A673 (cell line): ENCODE measurements around the gene TMEM108.

Experiments
- EZH2 ChIP-seq: fragments of 200-600 bp; sonication (generic); IDR thresholded peaks from 2 replicates; pipeline ENCODE4 v1.6.1; 2017; ENCODE audit warnings: borderline replicate concordance, low read depth, mild to moderate bottlenecking, mixed read lengths, antibody characterized with exemption, low read length; ENCODE audit not compliant: poor library complexity, severe bottlenecking
- TF ChIP-seq, protein P1 (sequence below): fragments of 300-800, 200-600 bp; sonication (generic); conservative IDR thresholded peaks from 2 replicates; pipeline ENCODE4 v1.5.1; 2017; ENCODE audit warnings: low read depth, mild to moderate bottlenecking, antibody characterized with exemption, low read length, moderate library complexity, mixed read lengths

DNA sequence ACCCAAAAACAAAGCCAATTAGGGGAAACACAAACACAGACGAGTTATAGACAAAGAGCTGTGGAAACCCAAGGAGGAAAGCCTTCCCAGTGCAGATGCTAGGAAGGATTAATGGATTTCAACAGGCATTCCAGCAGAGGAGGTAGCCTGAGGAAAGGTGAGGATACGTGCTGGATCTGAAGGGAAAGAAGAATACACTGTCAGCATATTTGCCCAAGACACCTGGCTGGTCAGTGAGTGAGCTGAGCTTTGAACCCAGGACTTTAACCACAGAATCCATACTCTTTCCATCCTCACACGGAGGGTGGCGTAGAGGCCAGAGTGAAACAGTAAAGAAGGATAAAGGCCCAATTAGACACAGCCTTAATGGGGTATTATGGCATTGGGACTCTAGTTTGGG, 352.5 kb downstream of the TMEM108 start:
- TF ChIP-seq, protein P1, sequence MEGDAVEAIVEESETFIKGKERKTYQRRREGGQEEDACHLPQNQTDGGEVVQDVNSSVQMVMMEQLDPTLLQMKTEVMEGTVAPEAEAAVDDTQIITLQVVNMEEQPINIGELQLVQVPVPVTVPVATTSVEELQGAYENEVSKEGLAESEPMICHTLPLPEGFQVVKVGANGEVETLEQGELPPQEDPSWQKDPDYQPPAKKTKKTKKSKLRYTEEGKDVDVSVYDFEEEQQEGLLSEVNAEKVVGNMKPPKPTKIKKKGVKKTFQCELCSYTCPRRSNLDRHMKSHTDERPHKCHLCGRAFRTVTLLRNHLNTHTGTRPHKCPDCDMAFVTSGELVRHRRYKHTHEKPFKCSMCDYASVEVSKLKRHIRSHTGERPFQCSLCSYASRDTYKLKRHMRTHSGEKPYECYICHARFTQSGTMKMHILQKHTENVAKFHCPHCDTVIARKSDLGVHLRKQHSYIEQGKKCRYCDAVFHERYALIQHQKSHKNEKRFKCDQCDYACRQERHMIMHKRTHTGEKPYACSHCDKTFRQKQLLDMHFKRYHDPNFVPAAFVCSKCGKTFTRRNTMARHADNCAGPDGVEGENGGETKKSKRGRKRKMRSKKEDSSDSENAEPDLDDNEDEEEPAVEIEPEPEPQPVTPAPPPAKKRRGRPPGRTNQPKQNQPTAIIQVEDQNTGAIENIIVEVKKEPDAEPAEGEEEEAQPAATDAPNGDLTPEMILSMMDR, result no peak
- TF ChIP-seq EZH2, result no peak
